Gastroesophageal sphincter (tissue), 4 donors: ENCODE measurements around the gene TDRD10. TPM values are rescaled to one million over a fixed set of nuclear protein-coding genes. Genes with fewer than 3 reads are reported as not detected.
A peak's percentile ranks its signal among the peaks of the same experiment; 100 is the strongest.

Source experiments
- ATAC-seq: fragments of 150-250 bp; one replicate; pipeline ENCODE4 v1.9.1; 2016; ENCODE audit warnings: mild to moderate bottlenecking, moderate library complexity
- H3K27ac ChIP-seq, 4 donors: fragments of 200-600 bp; sonication (generic) in 3 of 4; 1 replicate in 3 of 4; 2 replicates in 1 of 4; pipeline ENCODE4 v1.5.1; 2016 to 2019
- H3K27me3 ChIP-seq: fragments of 200-600 bp; sonication (generic); one replicate; pipeline ENCODE4 v1.5.1; 2019
- H3K36me3 ChIP-seq, 2 donors: fragments of 200-600 bp; sonication (generic); one replicate each; pipeline ENCODE4 v1.5.1; 2019; ENCODE audit warnings: control low read depth in 1 of 2
- H3K4me1 ChIP-seq, 3 donors: fragments of 200-600 bp; sonication (generic); 1 replicate in 2 of 3; 2 replicates in 1 of 3; pipeline ENCODE4 v1.5.1; 2016 to 2019; ENCODE audit warnings: control low read depth in 2 of 3
- H3K4me3 ChIP-seq, 2 donors: fragments of 200-600 bp; sonication (generic); one replicate each; pipeline ENCODE4 v1.5.1; 2019; ENCODE audit warnings: mild to moderate bottlenecking in 1 of 2, moderate library complexity in 1 of 2
- H3K9me3 ChIP-seq, 3 donors: fragments of 200-600 bp; sonication (generic); one replicate each; pipeline ENCODE4 v1.5.1; 2017 to 2019; ENCODE audit warnings: control low read depth in 2 of 3
- CTCF ChIP-seq, 4 experiments: fragments of 200-600 bp in 2 of 4; fragments of 450-650 bp in 2 of 4; sonication (generic) in 1 of 4; IDR thresholded peaks; one replicate each; pipeline ENCODE4 v1.5.1; 2017 to 2019; ENCODE audit warnings: antibody characterized with exemption in 4 of 4, mild to moderate bottlenecking in 2 of 4, moderate library complexity in 2 of 4
- EP300 ChIP-seq: sonication (generic); formaldehyde crosslinking; IDR thresholded peaks from one replicate; pipeline ENCODE4 v1.6.1; 2017; ENCODE audit warnings: antibody characterized with exemption, mild to moderate bottlenecking
- POLR2A ChIP-seq, 2 donors: fragments of 450-650 bp; IDR thresholded peaks; one replicate each; pipeline ENCODE4 v1.6.1; 2017; ENCODE audit warnings: antibody characterized with exemption in 2 of 2, mild to moderate bottlenecking in 2 of 2, moderate library complexity in 1 of 2
- POLR2AphosphoS5 ChIP-seq: sonication (generic); formaldehyde crosslinking; IDR thresholded peaks from one replicate; pipeline ENCODE4 v1.6.1; 2017; ENCODE audit warnings: antibody characterized with exemption
- WGBS, 2 donors: methylation state at CpG; one replicate each; pipeline ENCODE4 v1.1.5; 2018; ENCODE audit warnings: low coverage in 1 of 2; 5-methylcytosine and 5-hydroxymethylcytosine counted together
- total RNA-seq, 4 donors: library from RNA; depleted of rRNA; stranded (reverse); fragments of >200 nt; gene quantifications; one replicate each; pipeline ENCODE4 v1.1.0, GENCODE V29; 2016

Gene TDRD10
- total RNA-seq, 4 donors from 2014 or later = 1.4 to 3.3 (median 2.8) TPM

- TF ChIP-seq EP300 (no peak), CTCF (IDR thresholded peaks at IDR 0.05) (no peak), POLR2A (IDR thresholded peaks at IDR 0.05) (no peak), POLR2AphosphoS5 (no peak)
- no peaks in the 10 kb centered on the region for H3K9me3 ChIP-seq
- no peak overlapping the region for H3K4me3 ChIP-seq
- H3K36me3 ChIP-seq = no peaks in the 10 kb centered on the region
- 54 to 60% methylated on average over 3 to 6 of the region's 6 CpGs for WGBS, 2 donors
- ATAC-seq = no peak
- H3K27ac ChIP-seq = no peak overlapping the region
- no peaks in the 10 kb centered on the region for H3K4me1 ChIP-seq
- H3K27me3 ChIP-seq = peaks cover 27% of the 10 kb centered on the region
Measured at GRCh38 chr1:154541231-154541630, 39.2 kb downstream of the TDRD10 start.

DNA sequence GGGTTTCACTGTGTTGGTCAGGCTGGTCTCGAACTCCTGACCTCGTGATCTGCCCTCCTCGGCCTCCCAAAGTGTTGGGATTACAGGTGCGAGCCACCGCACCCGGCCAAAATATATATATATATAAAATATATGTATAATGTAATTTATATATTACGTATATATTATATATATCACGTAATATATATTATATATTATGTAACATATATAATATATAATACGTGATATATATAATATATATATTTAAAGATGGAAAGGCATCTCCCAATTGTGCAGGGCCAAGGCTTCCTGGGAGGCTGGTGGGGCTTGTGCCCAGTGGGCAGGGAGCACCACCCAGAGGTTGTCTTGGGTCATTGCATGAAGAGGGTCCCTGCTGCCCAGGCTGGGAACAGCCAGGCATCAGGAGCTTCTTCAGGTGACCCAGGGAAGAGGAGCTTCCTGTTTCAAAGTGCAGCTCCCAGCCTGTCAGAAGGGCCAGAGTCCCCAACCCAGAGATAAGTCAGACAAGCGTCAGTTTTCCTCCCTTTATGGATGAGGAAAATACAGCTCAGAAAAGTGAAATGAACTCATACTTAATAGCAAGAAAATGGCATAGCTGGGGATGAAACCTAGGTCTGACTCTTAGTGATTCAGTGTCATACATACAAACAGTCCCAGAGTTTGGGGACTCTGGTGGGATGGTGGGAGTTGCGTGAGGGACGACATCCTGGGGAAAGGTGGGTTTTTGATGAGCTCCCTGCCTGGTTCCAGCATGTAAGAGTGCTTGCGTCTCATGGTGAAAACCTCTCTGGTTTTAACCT, 44.4 kb downstream of the TDRD10 start:
- peak; percentile 63 for ATAC-seq

DNA sequence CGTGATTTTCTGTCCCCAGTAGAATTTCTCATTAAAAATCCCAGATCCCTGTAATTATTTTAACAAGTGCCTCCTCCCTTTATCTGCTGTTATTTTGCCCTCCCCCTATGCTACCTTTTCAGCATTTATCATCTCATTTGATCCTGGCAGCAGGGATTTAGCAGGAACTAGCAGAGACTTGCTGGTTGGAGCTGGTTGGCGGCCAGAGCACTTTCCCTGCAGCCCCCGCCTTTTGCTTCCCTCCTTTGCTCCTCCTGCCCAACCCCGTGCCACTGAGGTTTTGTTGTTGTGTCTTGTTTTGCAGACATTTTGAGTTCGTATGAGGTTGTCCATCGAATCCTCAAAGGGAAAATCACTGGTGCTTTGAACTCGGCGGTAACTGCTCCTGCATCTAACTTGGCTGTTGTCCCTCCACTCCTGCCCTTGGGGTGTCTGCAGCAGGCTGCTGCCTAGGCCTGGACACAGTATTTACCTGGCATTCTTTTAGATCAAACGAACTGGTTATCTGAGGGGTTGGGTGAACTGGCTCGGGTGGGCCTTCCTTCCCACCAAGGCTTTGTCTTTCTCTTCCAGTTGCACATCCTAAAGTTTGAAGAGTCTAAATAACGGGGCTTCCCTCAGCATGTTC, 45.2 kb downstream of the TDRD10 start:
- H3K27me3 ChIP-seq = peaks cover 11% of the 10 kb centered on the region
- TF ChIP-seq CTCF (IDR thresholded peaks at IDR 0.05) = no peak
- H3K27ac ChIP-seq = no peak overlapping the region
- H3K36me3 ChIP-seq = peaks cover 0 to 38% of the 10 kb centered on the region in 2 donors
- peaks cover 0 to 9% (median 0%) of the 10 kb centered on the region in 3 donors for H3K4me1 ChIP-seq
- no peak for ATAC-seq
- no peaks in the 10 kb centered on the region for H3K9me3 ChIP-seq
- WGBS, 2 donors = 53 to 77% methylated on average over 6 to 10 of the region's 11 CpGs
- no peak overlapping the region for H3K4me3 ChIP-seq

More for the DNA sequence above, 44.4 kb downstream of the TDRD10 start:
- Histone ChIP-seq H3K27ac (no peak overlapping the region), H3K4me1 (peaks cover 0 to 9% (median 0%) of the 10 kb centered on the region in 3 donors), H3K4me3 (no peak overlapping the region), H3K27me3 (peaks cover 11% of the 10 kb centered on the region), H3K36me3 (peaks cover 0 to 30% of the 10 kb centered on the region in 2 donors), H3K9me3 (no peaks in the 10 kb centered on the region)
- WGBS, 2 donors = 41 to 77% methylated on average over 4 to 12 of the region's 13 CpGs
- TF ChIP-seq POLR2A (IDR thresholded peaks at IDR 0.05) (no peak), CTCF (IDR thresholded peaks at IDR 0.05) (peak in 3 of 4 experiments; percentile 71 to 78 (median 72))

- ATAC-seq = no peak
- WGBS, 2 donors = 44% methylated on average over 1 of the region's 1 CpG; no CpG with 5 or more reads in 1 of the 2 donors
- no peak overlapping the region for H3K27ac ChIP-seq
Measured at GRCh38 chr1:154548028-154548427, 46.0 kb downstream of the TDRD10 start.

DNA sequence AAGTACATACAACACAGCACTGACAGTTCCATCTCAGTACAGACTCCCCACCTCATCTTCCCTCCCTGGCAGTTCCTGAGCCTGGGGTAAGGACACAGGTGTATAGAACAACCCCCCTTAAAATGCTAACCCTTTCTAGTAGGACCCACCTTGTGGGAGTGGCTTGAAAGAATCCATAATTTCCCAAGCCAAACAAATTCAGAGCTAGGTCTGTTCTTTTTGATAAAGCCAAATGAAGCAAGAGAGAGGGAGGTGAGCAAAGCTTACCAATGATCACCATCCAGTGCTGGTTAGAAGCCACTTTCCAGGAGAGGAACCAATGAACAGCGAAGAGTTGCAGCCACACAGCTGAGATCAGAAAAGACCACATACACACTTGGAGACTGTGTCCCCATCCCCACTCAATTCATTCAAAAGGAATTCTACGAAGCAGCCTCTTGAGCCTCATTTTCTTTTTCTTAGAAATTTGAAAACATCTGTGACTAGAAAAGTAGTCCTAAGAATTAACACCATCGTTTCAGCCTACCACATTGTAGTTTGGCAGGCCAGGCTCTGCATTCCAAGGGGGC, 47.3 kb downstream of the TDRD10 start:
- Histone ChIP-seq H3K27me3 (no peaks in the 10 kb centered on the region), H3K4me1 (peaks cover 0 to 29% (median 8%) of the 10 kb centered on the region in 3 donors), H3K9me3 (no peaks in the 10 kb centered on the region), H3K27ac (peak overlapping the region in 1 of 4 donors; percentile 12), H3K36me3 (peaks cover 0 to 58% of the 10 kb centered on the region in 2 donors), H3K4me3 (no peak overlapping the region)
- TF ChIP-seq POLR2AphosphoS5 (no peak), CTCF (IDR thresholded peaks at IDR 0.05) (no peak), EP300 (no peak), POLR2A (IDR thresholded peaks at IDR 0.05) (no peak)
- ATAC-seq = no peak
- 63 to 73% methylated on average over 2 to 3 of the region's 3 CpGs for whole genome bisulfite sequencing, 2 donors

More at GRCh38 chr1:154548028-154548427, 46.0 kb downstream of the TDRD10 start:
- no peaks in the 10 kb centered on the region for H3K9me3 ChIP-seq
- H3K4me3 ChIP-seq = no peak overlapping the region
- TF ChIP-seq POLR2AphosphoS5 = no peak
- TF ChIP-seq EP300 = no peak
- TF ChIP-seq POLR2A (IDR thresholded peaks at IDR 0.05) = no peak
- H3K36me3 ChIP-seq = peaks cover 0 to 46% of the 10 kb centered on the region in 2 donors
- H3K27me3 ChIP-seq = peaks cover 9% of the 10 kb centered on the region
- peaks cover 0 to 17% (median under 1%) of the 10 kb centered on the region in 3 donors for H3K4me1 ChIP-seq
